Hypothalamus (tissue), 51 donors: ENCODE data around the gene SCEL.

ENCODE experiments used
- DNase-seq, 51 donors: peaks; one replicate each; lab custom pipeline; 2025; lab: John Stamatoyannopoulos, UW

SCEL gene

GRCh38 chr13:77548594-77548993, 13.1 kb downstream of the SCEL start:
- DNase-seq, result no peak

- no peak for DNase-seq
Measured at GRCh38 chr13:77554069-77554468, 18.6 kb downstream of the SCEL start.

GRCh38 chr13:77555246-77555645, 19.7 kb downstream of the SCEL start:
- no peak for DNase-seq

- no peak for DNase-seq
Measured at GRCh38 chr13:77558016-77558415, 22.5 kb downstream of the SCEL start.

- DNase-seq, result no peak
Measured at GRCh38 chr13:77563111-77563510, 27.6 kb downstream of the SCEL start.

- peak in 2 of 51 donors; percentile 4 to 52 for DNase-seq
Measured at GRCh38 chr13:77565635-77566034, 30.1 kb downstream of the SCEL start.

GRCh38 chr13:77571956-77572355, 36.5 kb downstream of the SCEL start:
- DNase-seq, result no peak

GRCh38 chr13:77574096-77574495, 38.6 kb downstream of the SCEL start:
- DNase-seq, result peak in 11 of 51 donors; percentile 1 to 47 (median 9)

GRCh38 chr13:77579959-77580358, 44.5 kb downstream of the SCEL start:
- no peak for DNase-seq

- peak in 1 of 51 donors; percentile 28 for DNase-seq
Measured at GRCh38 chr13:77580748-77581147, 45.2 kb downstream of the SCEL start.

GRCh38 chr13:77583581-77583980, 48.1 kb downstream of the SCEL start:
- DNase-seq, result no peak

GRCh38 chr13:77584106-77584505, 48.6 kb downstream of the SCEL start:
- peak in 49 of 51 donors; percentile 7 to 96 (median 72) for DNase-seq

GRCh38 chr13:77595166-77595810, 59.8 kb downstream of the SCEL start:
- DNase-seq, result no peak

GRCh38 chr13:77596777-77597176, 61.3 kb downstream of the SCEL start:
- DNase-seq, result no peak

GRCh38 chr13:77599351-77599750, 63.8 kb downstream of the SCEL start:
- no peak for DNase-seq

GRCh38 chr13:77600701-77601100, 65.2 kb downstream of the SCEL start:
- DNase-seq, result no peak

- DNase-seq, result no peak
Measured at GRCh38 chr13:77611068-77611467, 75.6 kb downstream of the SCEL start.

- DNase-seq, result no peak
Measured at GRCh38 chr13:77616027-77616426, 80.5 kb downstream of the SCEL start.

GRCh38 chr13:77619655-77620054, 84.1 kb downstream of the SCEL start:
- DNase-seq, result peak in 1 of 51 donors; percentile 59

GRCh38 chr13:77620138-77620537, 84.6 kb downstream of the SCEL start:
- peak in 1 of 51 donors; percentile 61 for DNase-seq

GRCh38 chr13:77623806-77624205, 88.3 kb downstream of the SCEL start:
- no peak for DNase-seq

- no peak for DNase-seq
Measured at GRCh38 chr13:77628170-77628569, 92.7 kb downstream of the SCEL start.

- no peak for DNase-seq
Measured at GRCh38 chr13:77637588-77637987, 102.1 kb downstream of the SCEL start.
